ENCODE results near the gene ADAMTSL1. TPM values are rescaled to one million over a fixed set of nuclear protein-coding genes. Genes with fewer than 3 reads are reported as not detected.

Gene ADAMTSL1
- total RNA-seq, 3 donors from 2014 or later = 3.6 to 7.5 (median 4.2) TPM

- no peaks in the 10 kb centered on the region for H3K9me3 ChIP-seq
- H3K4me1 ChIP-seq = no peaks in the 10 kb centered on the region
- no peaks in the 10 kb centered on the region for H3K27me3 ChIP-seq
- DNase-seq (ENCODE audit: low spot score in 2 of 2) = no peak
- H3K27ac ChIP-seq = no peak overlapping the region
- no peak for TF ChIP-seq CTCF (IDR thresholded peaks at IDR 0.05)
- no peaks in the 10 kb centered on the region for H3K36me3 ChIP-seq
- H3K4me3 ChIP-seq = no peak overlapping the region
- intact Hi-C loops (cut with DNase I; ENCODE audit: low total_unique reads) = no loop called here
Measured at GRCh38 chr9:18502546-18502945, 28.6 kb downstream of the ADAMTSL1 start.

- Histone ChIP-seq H3K36me3 (no peaks in the 10 kb centered on the region), H3K4me3 (no peak overlapping the region), H3K27ac (no peak overlapping the region), H3K27me3 (no peaks in the 10 kb centered on the region), H3K4me1 (no peaks in the 10 kb centered on the region), H3K9me3 (peaks cover 3 to 5% of the 10 kb centered on the region in 2 donors)
- no peak for DNase-seq (ENCODE audit: low spot score in 2 of 2)
- intact Hi-C loops (cut with DNase I; ENCODE audit: low total_unique reads) = no loop called here
- TF ChIP-seq POLR2AphosphoS5 (IDR thresholded peaks at IDR 0.05) = no peak
- no peak for TF ChIP-seq POLR2A (IDR thresholded peaks at IDR 0.05)
- TF ChIP-seq CTCF (IDR thresholded peaks at IDR 0.05) = no peak
Measured at GRCh38 chr9:18504707-18505106, 30.8 kb downstream of the ADAMTSL1 start.

- intact Hi-C loops (cut with DNase I; ENCODE audit: low total_unique reads) = no loop called here
- Histone ChIP-seq H3K36me3 (no peaks in the 10 kb centered on the region), H3K4me3 (no peak overlapping the region), H3K27ac (no peak overlapping the region), H3K4me1 (no peaks in the 10 kb centered on the region), H3K9me3 (peaks cover 3 to 9% of the 10 kb centered on the region in 2 donors), H3K27me3 (no peaks in the 10 kb centered on the region)
- DNase-seq (ENCODE audit: low spot score in 2 of 2) = no peak
- no peak for TF ChIP-seq POLR2A (IDR thresholded peaks at IDR 0.05)
- no peak for TF ChIP-seq POLR2AphosphoS5 (IDR thresholded peaks at IDR 0.05)
- TF ChIP-seq CTCF (IDR thresholded peaks at IDR 0.05) = no peak
Measured at GRCh38 chr9:18507151-18507550, 33.2 kb downstream of the ADAMTSL1 start.

- H3K27me3 ChIP-seq = no peaks in the 10 kb centered on the region
- no peaks in the 10 kb centered on the region for H3K9me3 ChIP-seq
- no peak overlapping the region for H3K4me3 ChIP-seq
- intact Hi-C loops (cut with DNase I; ENCODE audit: low total_unique reads) = no loop called here
- no peaks in the 10 kb centered on the region for H3K4me1 ChIP-seq
- H3K27ac ChIP-seq = no peak overlapping the region
- TF ChIP-seq CTCF (IDR thresholded peaks at IDR 0.05) (no peak), POLR2AphosphoS5 (IDR thresholded peaks at IDR 0.05) (no peak), POLR2A (IDR thresholded peaks at IDR 0.05) (no peak)
- no peak for DNase-seq (ENCODE audit: low spot score in 2 of 2)
- H3K36me3 ChIP-seq = no peaks in the 10 kb centered on the region
Measured at GRCh38 chr9:18516514-18516913, 42.6 kb downstream of the ADAMTSL1 start.

GRCh38 chr9:18516965-18517364 lies 43.0 kb downstream of the ADAMTSL1 start:
- TF ChIP-seq CTCF (IDR thresholded peaks at IDR 0.05) = no peak
- no peak for TF ChIP-seq POLR2A (IDR thresholded peaks at IDR 0.05)
- no peak for TF ChIP-seq POLR2AphosphoS5 (IDR thresholded peaks at IDR 0.05)
- H3K4me3 ChIP-seq = no peak overlapping the region
- DNase-seq (ENCODE audit: low spot score in 2 of 2) = no peak
- no peaks in the 10 kb centered on the region for H3K4me1 ChIP-seq
- H3K27me3 ChIP-seq = no peaks in the 10 kb centered on the region
- no peak overlapping the region for H3K27ac ChIP-seq
- no peaks in the 10 kb centered on the region for H3K9me3 ChIP-seq
- intact Hi-C loops (cut with DNase I; ENCODE audit: low total_unique reads) = no loop called here
- no peaks in the 10 kb centered on the region for H3K36me3 ChIP-seq
